ENCODE data around the gene PCGF3. TPM values are rescaled to one million over a fixed set of nuclear protein-coding genes. Genes with fewer than 3 reads are reported as not detected.
A peak's percentile ranks its signal among the peaks of the same experiment; 100 is the strongest.

PCGF3 gene
- total RNA-seq, 4 donors from 2014 or later, result 40.0 to 57.6 (median 46.9) TPM

- H3K9me3 ChIP-seq, result no peaks in the 10 kb centered on the region
- intact Hi-C loops (cut with DNase I), result no loop called here
Observed at GRCh38 chr4:661881-662761, 43.5 kb upstream of the PCGF3 start.

GRCh38 chr4:663046-663437 lies 42.6 kb upstream of the PCGF3 start:
- TF ChIP-seq POLR2A (IDR thresholded peaks at IDR 0.05) (no peak), CTCF (IDR thresholded peaks at IDR 0.05) (no peak)
- Histone ChIP-seq H3K4me3 (peak overlapping the region; percentile 33 to 88 (median 62)), H3K9me3 (no peaks in the 10 kb centered on the region), H3K27me3 (peaks cover 0 to 17% (median 0%) of the 10 kb centered on the region in 4 donors), H3K27ac (peak overlapping the region in 3 of 4 donors; percentile 57 to 69 (median 62)), H3K4me1 (peaks cover 6 to 23% (median 10%) of the 10 kb centered on the region in 3 donors), H3K36me3 (no peaks in the 10 kb centered on the region)
- intact Hi-C loops (cut with DNase I), result no loop called here
- 61 to 69% methylated on average over 4 to 5 of the region's 20 CpGs for WGBS, 2 donors
- no peak for DNase-seq

More at GRCh38 chr4:661881-662761, 43.5 kb upstream of the PCGF3 start:
- Histone ChIP-seq H3K27ac (no peak overlapping the region), H3K27me3 (peaks cover 0 to 18% (median 0%) of the 10 kb centered on the region in 4 donors), H3K4me1 (peaks cover 6 to 23% (median 10%) of the 10 kb centered on the region in 3 donors), H3K4me3 (no peak overlapping the region), H3K36me3 (no peaks in the 10 kb centered on the region)
- no peak for TF ChIP-seq POLR2A (IDR thresholded peaks at IDR 0.05)
- no peak for DNase-seq
- WGBS, 2 donors, result 92 to 96% methylated on average over 11 to 26 of the region's 42 CpGs

- intact Hi-C loops (cut with DNase I), result no loop called here
- DNase-seq, result no peak
Observed at GRCh38 chr4:663438-664428, 41.9 kb upstream of the PCGF3 start.

GRCh38 chr4:664713-665231 lies 40.9 kb upstream of the PCGF3 start:
- Histone ChIP-seq H3K36me3 (no peaks in the 10 kb centered on the region), H3K4me1 (peaks cover 6 to 23% (median 10%) of the 10 kb centered on the region in 3 donors), H3K27me3 (peaks cover 0 to 17% (median 0%) of the 10 kb centered on the region in 4 donors), H3K27ac (no peak overlapping the region), H3K9me3 (no peaks in the 10 kb centered on the region), H3K4me3 (no peak overlapping the region)
- 87 to 95% methylated on average over 3 to 11 of the region's 24 CpGs for WGBS, 2 donors
- DNase-seq, result no peak
- no peak for TF ChIP-seq CTCF (IDR thresholded peaks at IDR 0.05)
- TF ChIP-seq POLR2A (IDR thresholded peaks at IDR 0.05), result no peak
- intact Hi-C loops (cut with DNase I), result no loop called here

More at GRCh38 chr4:663438-664428, 41.9 kb upstream of the PCGF3 start:
- H3K9me3 ChIP-seq, result no peaks in the 10 kb centered on the region
- no peak for TF ChIP-seq CTCF (IDR thresholded peaks at IDR 0.05)
- TF ChIP-seq POLR2A (IDR thresholded peaks at IDR 0.05), result no peak
- peaks cover 6 to 23% (median 10%) of the 10 kb centered on the region in 3 donors for H3K4me1 ChIP-seq
- peak overlapping the region; percentile 33 to 88 (median 62) for H3K4me3 ChIP-seq
- no peaks in the 10 kb centered on the region for H3K36me3 ChIP-seq
- WGBS, 2 donors, result 5% methylated on average over 4 of the region's 80 CpGs; no CpG with 5 or more reads in 1 of the 2 donors
- H3K27ac ChIP-seq, result peak overlapping the region; percentile 17 to 69 (median 60)
- peaks cover 0 to 17% (median 0%) of the 10 kb centered on the region in 4 donors for H3K27me3 ChIP-seq

GRCh38 chr4:665381-665750 lies 40.3 kb upstream of the PCGF3 start:
- no peak for TF ChIP-seq POLR2A (IDR thresholded peaks at IDR 0.05)
- no peak for TF ChIP-seq CTCF (IDR thresholded peaks at IDR 0.05)
- intact Hi-C loops (cut with DNase I), result no loop called here
- Histone ChIP-seq H3K27ac (no peak overlapping the region), H3K36me3 (no peaks in the 10 kb centered on the region), H3K9me3 (no peaks in the 10 kb centered on the region), H3K27me3 (peaks cover 0 to 17% (median 0%) of the 10 kb centered on the region in 4 donors), H3K4me1 (peaks cover 6 to 25% (median 10%) of the 10 kb centered on the region in 3 donors), H3K4me3 (no peak overlapping the region)
- DNase-seq, result no peak
- 100% methylated on average over 2 of the region's 12 CpGs for WGBS, 2 donors
